Muscle layer of duodenum (tissue), 2 donors: ENCODE results near the gene FHAD1.
"Not testable (repeated sequence)": the region's sequence is repeated elsewhere in the genome, so short reads cannot be mapped to it uniquely, and the experiment has no call there.

ENCODE experiments used
- H3K27ac ChIP-seq: one replicate; pipeline ENCODE4 v1.7.0; 2013; ENCODE audit warnings: mild to moderate bottlenecking, low read length
- H3K27me3 ChIP-seq: one replicate; pipeline ENCODE4 v1.7.0; 2013; ENCODE audit warnings: low read depth, mild to moderate bottlenecking, control low read depth, low read length
- H3K36me3 ChIP-seq, 2 donors: one replicate each; pipeline ENCODE4 v1.7.0; 2013; ENCODE audit warnings: low read length in 2 of 2, control low read depth in 1 of 2, mild to moderate bottlenecking in 1 of 2; ENCODE audit not compliant: insufficient read depth in 2 of 2, control insufficient read depth in 1 of 2
- H3K4me1 ChIP-seq, 2 donors: one replicate each; pipeline ENCODE4 v1.7.0; 2013; ENCODE audit warnings: low read length in 2 of 2, mild to moderate bottlenecking in 2 of 2, control low read depth in 1 of 2, moderate library complexity in 1 of 2; ENCODE audit not compliant: insufficient read depth in 2 of 2, control insufficient read depth in 1 of 2
- H3K4me3 ChIP-seq, 2 donors: one replicate each; pipeline ENCODE4 v1.7.0; 2013; ENCODE audit warnings: low read length in 2 of 2, low read depth in 1 of 2, mild to moderate bottlenecking in 1 of 2
- H3K9me3 ChIP-seq, 2 donors: one replicate each; pipeline ENCODE4 v1.7.0; 2013; ENCODE audit warnings: low read length in 2 of 2, control low read depth in 1 of 2, mild to moderate bottlenecking in 1 of 2; ENCODE audit not compliant: control insufficient read depth in 1 of 2
- donor health status: healthy.

Gene FHAD1

GRCh38 chr1:15371610-15372545 lies 124.9 kb downstream of the FHAD1 start:
- Histone ChIP-seq H3K36me3 (no peaks in the 10 kb centered on the region), H3K27ac (no peak overlapping the region), H3K4me1 (peaks cover 10 to 15% of the 10 kb centered on the region in 2 donors), H3K4me3 (no peak overlapping the region), H3K9me3 (no peaks in the 10 kb centered on the region), H3K27me3 (no peaks in the 10 kb centered on the region)

- H3K27ac ChIP-seq: no peak overlapping the region
- H3K9me3 ChIP-seq: no peaks in the 10 kb centered on the region
- no peaks in the 10 kb centered on the region for H3K4me1 ChIP-seq
- H3K4me3 ChIP-seq: no peak overlapping the region
- H3K27me3 ChIP-seq: no peaks in the 10 kb centered on the region
- H3K36me3 ChIP-seq: no peaks in the 10 kb centered on the region
Observed at GRCh38 chr1:15378729-15379128, 131.7 kb downstream of the FHAD1 start.

- not testable (repeated sequence) for H3K4me3 ChIP-seq, H3K27ac ChIP-seq, H3K9me3 ChIP-seq, H3K27me3 ChIP-seq, H3K4me1 ChIP-seq, H3K36me3 ChIP-seq
Observed at GRCh38 chr1:15379151-15379550, 132.1 kb downstream of the FHAD1 start.

GRCh38 chr1:15380601-15381508 lies 133.8 kb downstream of the FHAD1 start:
- no peaks in the 10 kb centered on the region for H3K9me3 ChIP-seq
- H3K4me1 ChIP-seq: peaks cover 0 to 9% of the 10 kb centered on the region in 2 donors
- no peak overlapping the region for H3K27ac ChIP-seq
- no peaks in the 10 kb centered on the region for H3K27me3 ChIP-seq
- no peak overlapping the region for H3K4me3 ChIP-seq
- no peaks in the 10 kb centered on the region for H3K36me3 ChIP-seq

GRCh38 chr1:15381805-15382204 lies 134.8 kb downstream of the FHAD1 start:
- Histone ChIP-seq H3K27me3 (no peaks in the 10 kb centered on the region), H3K4me1 (peaks cover 0 to 12% of the 10 kb centered on the region in 2 donors), H3K36me3 (no peaks in the 10 kb centered on the region), H3K4me3 (no peak overlapping the region), H3K9me3 (no peaks in the 10 kb centered on the region), H3K27ac (no peak overlapping the region)

- Histone ChIP-seq H3K4me1 (peaks cover 0 to 12% of the 10 kb centered on the region in 2 donors), H3K27ac (no peak overlapping the region), H3K27me3 (no peaks in the 10 kb centered on the region), H3K9me3 (no peaks in the 10 kb centered on the region), H3K4me3 (no peak overlapping the region), H3K36me3 (no peaks in the 10 kb centered on the region)
Observed at GRCh38 chr1:15382601-15383518, 135.8 kb downstream of the FHAD1 start.

GRCh38 chr1:15383810-15384209 lies 136.8 kb downstream of the FHAD1 start:
- Histone ChIP-seq H3K27me3 (no peaks in the 10 kb centered on the region), H3K9me3 (no peaks in the 10 kb centered on the region), H3K4me1 (peaks cover 0 to 12% of the 10 kb centered on the region in 2 donors), H3K4me3 (no peak overlapping the region), H3K36me3 (no peaks in the 10 kb centered on the region), H3K27ac (no peak overlapping the region)

- Histone ChIP-seq H3K4me1 (peaks cover 0 to 12% of the 10 kb centered on the region in 2 donors), H3K9me3 (no peaks in the 10 kb centered on the region), H3K36me3 (no peaks in the 10 kb centered on the region), H3K27ac (no peak overlapping the region), H3K4me3 (no peak overlapping the region), H3K27me3 (no peaks in the 10 kb centered on the region)
Observed at GRCh38 chr1:15384301-15384901, 137.4 kb downstream of the FHAD1 start.

GRCh38 chr1:15385420-15385819 lies 138.4 kb downstream of the FHAD1 start:
- Histone ChIP-seq H3K9me3 (no peaks in the 10 kb centered on the region), H3K4me1 (peaks cover 0 to 12% of the 10 kb centered on the region in 2 donors), H3K27ac (no peak overlapping the region), H3K36me3 (no peaks in the 10 kb centered on the region), H3K27me3 (no peaks in the 10 kb centered on the region), H3K4me3 (no peak overlapping the region)

- Histone ChIP-seq H3K4me1 (peaks cover 0 to 12% of the 10 kb centered on the region in 2 donors), H3K9me3 (no peaks in the 10 kb centered on the region), H3K27me3 (no peaks in the 10 kb centered on the region), H3K27ac (no peak overlapping the region), H3K36me3 (no peaks in the 10 kb centered on the region), H3K4me3 (peak overlapping the region; percentile 15 to 46)
Observed at GRCh38 chr1:15386164-15386749, 139.2 kb downstream of the FHAD1 start.
